WTC11 (cell line): ENCODE data around the gene MDN1. TPM values are rescaled to one million over a fixed set of nuclear protein-coding genes. Genes with fewer than 3 reads are reported as not detected.

Experiments
- ATAC-seq: fragments of 200-7000 bp; cut with Tn5 transposase; 2 replicates; pipeline ENCODE4 v1.10.0; 2021; ENCODE audit warnings: mild to moderate bottlenecking, moderate library complexity
- CTCF ChIA-PET: fragments of 300-600 bp; sonication (Branson Sonifier 250); formaldehyde crosslinking; loops from one replicate; lab custom pipeline; 2021; ENCODE audit warnings: antibody characterized with exemption; lab: Charles Lee
- POLR2A ChIA-PET: fragments of 350-600 bp; sonication (Branson Sonifier 250); formaldehyde crosslinking; loops from one replicate; lab custom pipeline; 2021; ENCODE audit warnings: antibody characterized with exemption; lab: Charles Lee
- DNase-seq: peaks from one replicate; pipeline ENCODE4 v3.0.0; 2021; ENCODE audit warnings: low spot score
- H3K27ac Mint-ChIP-seq: 2 replicates; pipeline ENCODE4 v1.8.0; 2021; ENCODE audit warnings: mixed read lengths
- H3K27me3 Mint-ChIP-seq: 2 replicates; pipeline ENCODE4 v1.8.0; 2021; ENCODE audit warnings: low read depth, mild to moderate bottlenecking, moderate library complexity, mixed read lengths
- H3K36me3 Mint-ChIP-seq: 2 replicates; pipeline ENCODE4 v1.8.0; 2021; ENCODE audit warnings: mixed read lengths
- H3K4me1 Mint-ChIP-seq: 2 replicates; pipeline ENCODE4 v1.8.0; 2022; ENCODE audit warnings: mixed read lengths
- H3K4me3 Mint-ChIP-seq: 2 replicates; pipeline ENCODE4 v1.8.0; 2021; ENCODE audit warnings: mild to moderate bottlenecking, moderate library complexity, mixed read lengths
- H3K9me3 Mint-ChIP-seq: 2 replicates; pipeline ENCODE4 v1.8.0; 2021; ENCODE audit warnings: mixed read lengths
- CREB1 ChIP-seq: sonication (generic); formaldehyde crosslinking; IDR thresholded peaks from 2 replicates; pipeline ENCODE4 v1.8.0; 2023; ENCODE audit warnings: mild to moderate bottlenecking, missing genetic modification reagents
- FOXK1 ChIP-seq: sonication (generic); formaldehyde crosslinking; IDR thresholded peaks from 2 replicates; pipeline ENCODE4 v1.8.0; 2022; ENCODE audit warnings: mild to moderate bottlenecking, moderate library complexity, missing genetic modification reagents
- GABPB1 ChIP-seq: sonication (generic); formaldehyde crosslinking; IDR thresholded peaks from 2 replicates; pipeline ENCODE4 v1.8.1; 2023; ENCODE audit warnings: mild to moderate bottlenecking, missing genetic modification reagents
- IRF2 ChIP-seq: sonication (generic); formaldehyde crosslinking; IDR thresholded peaks from 2 replicates; pipeline ENCODE4 v1.8.0; 2022; ENCODE audit warnings: low read depth, missing genetic modification reagents, borderline replicate concordance
- JAZF1 ChIP-seq: fragments of 250-450 bp; sonication (Bioruptor Pico); IDR thresholded peaks from 2 replicates; pipeline ENCODE4 v1.9.0; 2021; ENCODE audit warnings: moderate library complexity, mild to moderate bottlenecking, inconsistent platforms
- NR1H2 ChIP-seq: sonication (generic); formaldehyde crosslinking; IDR thresholded peaks from 2 replicates; pipeline ENCODE4 v1.9.0; 2021; ENCODE audit warnings: mild to moderate bottlenecking, moderate library complexity, missing genetic modification reagents
- RORB ChIP-seq: fragments of 250-450 bp; sonication (Bioruptor Pico); IDR thresholded peaks from 2 replicates; pipeline ENCODE4 v1.9.0; 2021; ENCODE audit warnings: mild to moderate bottlenecking
- SOX15 ChIP-seq: fragments of 250-450 bp; sonication (Bioruptor Pico); IDR thresholded peaks from 2 replicates; pipeline ENCODE4 v1.9.0; 2021; ENCODE audit warnings: mild to moderate bottlenecking
- TEAD4 ChIP-seq: sonication (generic); formaldehyde crosslinking; IDR thresholded peaks from 2 replicates; pipeline ENCODE4 v1.8.0; 2022; ENCODE audit warnings: mild to moderate bottlenecking, missing genetic modification reagents
- ZNF121 ChIP-seq: sonication (generic); formaldehyde crosslinking; IDR thresholded peaks from 2 replicates; pipeline ENCODE4 v1.8.0; 2023; ENCODE audit warnings: missing genetic modification reagents
- total RNA-seq: library from RNA; stranded (reverse); gene quantifications from 3 replicates; pipeline ENCODE4 v1.2.3, GENCODE V29; 2021
- TF ChIP-seq, protein P1 (sequence below): sonication (generic); formaldehyde crosslinking; IDR thresholded peaks from 2 replicates; pipeline ENCODE4 v1.8.1; 2023; ENCODE audit warnings: mild to moderate bottlenecking, missing genetic modification reagents, moderate library complexity
- TF ChIP-seq, protein P2 (sequence below): sonication (generic); formaldehyde crosslinking; IDR thresholded peaks from 2 replicates; pipeline ENCODE4 v1.8.0; 2022; ENCODE audit warnings: mild to moderate bottlenecking, missing genetic modification reagents
- TF ChIP-seq, protein P3 (sequence below): sonication (generic); formaldehyde crosslinking; conservative IDR thresholded peaks from 2 replicates; pipeline ENCODE4 v1.8.1; 2022; ENCODE audit warnings: mild to moderate bottlenecking, missing genetic modification reagents
- TF ChIP-seq, protein P4 (sequence below): fragments of 250-450 bp; sonication (Bioruptor Pico); IDR thresholded peaks from 2 replicates; pipeline ENCODE4 v1.8.0; 2021; ENCODE audit warnings: mild to moderate bottlenecking
- TF ChIP-seq, protein P5 (sequence below): sonication (generic); formaldehyde crosslinking; IDR thresholded peaks from 2 replicates; pipeline ENCODE4 v1.8.0; 2022; ENCODE audit warnings: mild to moderate bottlenecking, missing genetic modification reagents
- TF ChIP-seq, protein P6 (sequence below): sonication (generic); formaldehyde crosslinking; IDR thresholded peaks from 2 replicates; pipeline ENCODE4 v1.8.1; 2023; ENCODE audit warnings: mild to moderate bottlenecking, moderate library complexity, missing genetic modification reagents
- TF ChIP-seq, protein P7 (sequence below): sonication (generic); formaldehyde crosslinking; IDR thresholded peaks from 2 replicates; pipeline ENCODE4 v1.8.0; 2022; ENCODE audit warnings: missing genetic modification reagents
- TF ChIP-seq, protein P8 (sequence below): fragments of 250-450 bp; sonication (Bioruptor Pico); IDR thresholded peaks from 2 replicates; pipeline ENCODE4 v1.9.0; 2021; ENCODE audit warnings: mild to moderate bottlenecking, borderline replicate concordance
- TF ChIP-seq, protein P9 (sequence below): sonication (generic); formaldehyde crosslinking; IDR thresholded peaks from 2 replicates; pipeline ENCODE4 v1.8.1; 2023; ENCODE audit warnings: mild to moderate bottlenecking, missing genetic modification reagents

The MDN1 gene
- total RNA-seq, 1 experiment from 2014 or later, result 195 TPM

DNA sequence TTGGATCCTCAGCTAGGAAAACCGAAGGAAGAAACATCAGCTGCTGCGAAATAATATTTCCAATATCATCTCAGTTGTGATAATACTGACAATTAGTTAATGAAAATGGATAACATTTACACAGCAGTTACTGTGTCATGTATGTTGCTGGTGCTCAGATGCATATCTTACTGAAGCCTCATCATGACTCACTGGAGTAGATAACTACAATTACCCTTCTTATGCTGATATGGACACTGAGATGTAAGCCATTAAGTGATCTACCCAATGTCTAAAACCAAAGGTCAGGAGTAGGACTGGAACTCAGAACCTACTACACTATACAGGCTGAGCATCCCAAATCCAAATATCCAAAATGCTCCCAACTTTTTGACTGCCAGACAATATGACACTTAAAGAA lies 126.4 kb downstream of the MDN1 start:
- peaks cover 61% of the 10 kb centered on the region for H3K4me1 Mint-ChIP-seq
- ChIA-PET POLR2A (no interaction called here), CTCF (no interaction called here)
- TF ChIP-seq FOXK1 (CRISPR knock-in tag) (no peak), NR1H2 (CRISPR knock-in tag) (no peak), SOX15 (no peak), IRF2 (CRISPR knock-in tag) (no peak), JAZF1 (CRISPR knock-in tag) (no peak), GABPB1 (CRISPR knock-in tag) (no peak), RORB (no peak), CREB1 (CRISPR knock-in tag) (no peak), TEAD4 (CRISPR knock-in tag) (no peak)
- TF ChIP-seq, protein P1, sequence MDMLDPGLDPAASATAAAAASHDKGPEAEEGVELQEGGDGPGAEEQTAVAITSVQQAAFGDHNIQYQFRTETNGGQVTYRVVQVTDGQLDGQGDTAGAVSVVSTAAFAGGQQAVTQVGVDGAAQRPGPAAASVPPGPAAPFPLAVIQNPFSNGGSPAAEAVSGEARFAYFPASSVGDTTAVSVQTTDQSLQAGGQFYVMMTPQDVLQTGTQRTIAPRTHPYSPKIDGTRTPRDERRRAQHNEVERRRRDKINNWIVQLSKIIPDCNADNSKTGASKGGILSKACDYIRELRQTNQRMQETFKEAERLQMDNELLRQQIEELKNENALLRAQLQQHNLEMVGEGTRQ (CRISPR knock-in tag), result no peak
- TF ChIP-seq, protein P2, sequence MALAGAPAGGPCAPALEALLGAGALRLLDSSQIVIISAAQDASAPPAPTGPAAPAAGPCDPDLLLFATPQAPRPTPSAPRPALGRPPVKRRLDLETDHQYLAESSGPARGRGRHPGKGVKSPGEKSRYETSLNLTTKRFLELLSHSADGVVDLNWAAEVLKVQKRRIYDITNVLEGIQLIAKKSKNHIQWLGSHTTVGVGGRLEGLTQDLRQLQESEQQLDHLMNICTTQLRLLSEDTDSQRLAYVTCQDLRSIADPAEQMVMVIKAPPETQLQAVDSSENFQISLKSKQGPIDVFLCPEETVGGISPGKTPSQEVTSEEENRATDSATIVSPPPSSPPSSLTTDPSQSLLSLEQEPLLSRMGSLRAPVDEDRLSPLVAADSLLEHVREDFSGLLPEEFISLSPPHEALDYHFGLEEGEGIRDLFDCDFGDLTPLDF (CRISPR knock-in tag), result no peak
- TF ChIP-seq, protein P3, sequence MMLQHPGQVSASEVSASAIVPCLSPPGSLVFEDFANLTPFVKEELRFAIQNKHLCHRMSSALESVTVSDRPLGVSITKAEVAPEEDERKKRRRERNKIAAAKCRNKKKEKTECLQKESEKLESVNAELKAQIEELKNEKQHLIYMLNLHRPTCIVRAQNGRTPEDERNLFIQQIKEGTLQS (CRISPR knock-in tag), result no peak
- TF ChIP-seq, protein P4, sequence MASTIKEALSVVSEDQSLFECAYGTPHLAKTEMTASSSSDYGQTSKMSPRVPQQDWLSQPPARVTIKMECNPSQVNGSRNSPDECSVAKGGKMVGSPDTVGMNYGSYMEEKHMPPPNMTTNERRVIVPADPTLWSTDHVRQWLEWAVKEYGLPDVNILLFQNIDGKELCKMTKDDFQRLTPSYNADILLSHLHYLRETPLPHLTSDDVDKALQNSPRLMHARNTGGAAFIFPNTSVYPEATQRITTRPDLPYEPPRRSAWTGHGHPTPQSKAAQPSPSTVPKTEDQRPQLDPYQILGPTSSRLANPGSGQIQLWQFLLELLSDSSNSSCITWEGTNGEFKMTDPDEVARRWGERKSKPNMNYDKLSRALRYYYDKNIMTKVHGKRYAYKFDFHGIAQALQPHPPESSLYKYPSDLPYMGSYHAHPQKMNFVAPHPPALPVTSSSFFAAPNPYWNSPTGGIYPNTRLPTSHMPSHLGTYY (CRISPR knock-in tag), result no peak
- TF ChIP-seq, protein P5, sequence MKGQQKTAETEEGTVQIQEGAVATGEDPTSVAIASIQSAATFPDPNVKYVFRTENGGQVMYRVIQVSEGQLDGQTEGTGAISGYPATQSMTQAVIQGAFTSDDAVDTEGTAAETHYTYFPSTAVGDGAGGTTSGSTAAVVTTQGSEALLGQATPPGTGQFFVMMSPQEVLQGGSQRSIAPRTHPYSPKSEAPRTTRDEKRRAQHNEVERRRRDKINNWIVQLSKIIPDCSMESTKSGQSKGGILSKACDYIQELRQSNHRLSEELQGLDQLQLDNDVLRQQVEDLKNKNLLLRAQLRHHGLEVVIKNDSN (CRISPR knock-in tag), result no peak
- TF ChIP-seq, protein P6, sequence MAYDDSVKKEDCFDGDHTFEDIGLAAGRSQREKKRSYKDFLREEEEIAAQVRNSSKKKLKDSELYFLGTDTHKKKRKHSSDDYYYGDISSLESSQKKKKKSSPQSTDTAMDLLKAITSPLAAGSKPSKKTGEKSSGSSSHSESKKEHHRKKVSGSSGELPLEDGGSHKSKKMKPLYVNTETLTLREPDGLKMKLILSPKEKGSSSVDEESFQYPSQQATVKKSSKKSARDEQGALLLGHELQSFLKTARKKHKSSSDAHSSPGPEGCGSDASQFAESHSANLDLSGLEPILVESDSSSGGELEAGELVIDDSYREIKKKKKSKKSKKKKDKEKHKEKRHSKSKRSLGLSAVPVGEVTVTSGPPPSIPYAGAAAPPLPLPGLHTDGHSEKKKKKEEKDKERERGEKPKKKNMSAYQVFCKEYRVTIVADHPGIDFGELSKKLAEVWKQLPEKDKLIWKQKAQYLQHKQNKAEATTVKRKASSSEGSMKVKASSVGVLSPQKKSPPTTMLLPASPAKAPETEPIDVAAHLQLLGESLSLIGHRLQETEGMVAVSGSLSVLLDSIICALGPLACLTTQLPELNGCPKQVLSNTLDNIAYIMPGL (CRISPR knock-in tag), result no peak
- TF ChIP-seq, protein P7, sequence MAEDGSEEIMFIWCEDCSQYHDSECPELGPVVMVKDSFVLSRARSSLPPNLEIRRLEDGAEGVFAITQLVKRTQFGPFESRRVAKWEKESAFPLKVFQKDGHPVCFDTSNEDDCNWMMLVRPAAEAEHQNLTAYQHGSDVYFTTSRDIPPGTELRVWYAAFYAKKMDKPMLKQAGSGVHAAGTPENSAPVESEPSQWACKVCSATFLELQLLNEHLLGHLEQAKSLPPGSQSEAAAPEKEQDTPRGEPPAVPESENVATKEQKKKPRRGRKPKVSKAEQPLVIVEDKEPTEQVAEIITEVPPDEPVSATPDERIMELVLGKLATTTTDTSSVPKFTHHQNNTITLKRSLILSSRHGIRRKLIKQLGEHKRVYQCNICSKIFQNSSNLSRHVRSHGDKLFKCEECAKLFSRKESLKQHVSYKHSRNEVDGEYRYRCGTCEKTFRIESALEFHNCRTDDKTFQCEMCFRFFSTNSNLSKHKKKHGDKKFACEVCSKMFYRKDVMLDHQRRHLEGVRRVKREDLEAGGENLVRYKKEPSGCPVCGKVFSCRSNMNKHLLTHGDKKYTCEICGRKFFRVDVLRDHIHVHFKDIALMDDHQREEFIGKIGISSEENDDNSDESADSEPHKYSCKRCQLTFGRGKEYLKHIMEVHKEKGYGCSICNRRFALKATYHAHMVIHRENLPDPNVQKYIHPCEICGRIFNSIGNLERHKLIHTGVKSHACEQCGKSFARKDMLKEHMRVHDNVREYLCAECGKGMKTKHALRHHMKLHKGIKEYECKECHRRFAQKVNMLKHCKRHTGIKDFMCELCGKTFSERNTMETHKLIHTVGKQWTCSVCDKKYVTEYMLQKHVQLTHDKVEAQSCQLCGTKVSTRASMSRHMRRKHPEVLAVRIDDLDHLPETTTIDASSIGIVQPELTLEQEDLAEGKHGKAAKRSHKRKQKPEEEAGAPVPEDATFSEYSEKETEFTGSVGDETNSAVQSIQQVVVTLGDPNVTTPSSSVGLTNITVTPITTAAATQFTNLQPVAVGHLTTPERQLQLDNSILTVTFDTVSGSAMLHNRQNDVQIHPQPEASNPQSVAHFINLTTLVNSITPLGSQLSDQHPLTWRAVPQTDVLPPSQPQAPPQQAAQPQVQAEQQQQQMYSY, result no peak
- peaks cover 84% of the 10 kb centered on the region for H3K36me3 Mint-ChIP-seq
- no peak for ATAC-seq
- DNase-seq, result no peak
- no peak overlapping the region for H3K4me3 Mint-ChIP-seq
- no peaks in the 10 kb centered on the region for H3K27me3 Mint-ChIP-seq
- peak overlapping the region; percentile 91 for H3K27ac Mint-ChIP-seq
- no peaks in the 10 kb centered on the region for H3K9me3 Mint-ChIP-seq

DNA sequence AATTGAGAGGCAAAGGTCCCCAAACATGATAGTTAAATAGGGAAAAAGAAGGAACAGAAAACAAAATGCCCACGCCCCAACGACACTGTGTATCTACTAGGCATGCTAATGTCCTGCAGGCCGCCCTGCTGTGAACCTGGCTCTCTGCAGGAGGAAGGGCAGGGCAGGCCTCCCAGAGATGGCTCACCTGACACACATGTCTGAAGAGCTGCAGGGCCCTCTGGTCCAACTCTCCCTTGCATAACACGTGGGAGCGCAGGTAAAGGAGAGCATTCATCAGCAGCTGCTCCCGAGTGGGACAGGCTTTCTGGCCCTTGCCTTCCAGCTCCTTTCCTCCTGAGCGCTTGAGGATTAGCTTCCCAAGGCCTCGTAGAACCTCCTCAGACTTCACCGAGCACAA lies 127.3 kb downstream of the MDN1 start:
- Mint-ChIP-seq H3K4me3 (no peak overlapping the region), H3K27ac (peak overlapping the region; percentile 91), H3K27me3 (no peaks in the 10 kb centered on the region), H3K36me3 (peaks cover 84% of the 10 kb centered on the region), H3K4me1 (peaks cover 69% of the 10 kb centered on the region), H3K9me3 (no peaks in the 10 kb centered on the region)
- ChIA-PET POLR2A (no interaction called here), CTCF (interaction anchor here (1.0 kb wide), 1 partner anchor 101 kb away, joined by 3 read pairs; no protein-coding TSS in a partner anchor)
- DNase-seq (peak; percentile 41), ATAC-seq (peak; percentile 38)
- TF ChIP-seq, protein P8, sequence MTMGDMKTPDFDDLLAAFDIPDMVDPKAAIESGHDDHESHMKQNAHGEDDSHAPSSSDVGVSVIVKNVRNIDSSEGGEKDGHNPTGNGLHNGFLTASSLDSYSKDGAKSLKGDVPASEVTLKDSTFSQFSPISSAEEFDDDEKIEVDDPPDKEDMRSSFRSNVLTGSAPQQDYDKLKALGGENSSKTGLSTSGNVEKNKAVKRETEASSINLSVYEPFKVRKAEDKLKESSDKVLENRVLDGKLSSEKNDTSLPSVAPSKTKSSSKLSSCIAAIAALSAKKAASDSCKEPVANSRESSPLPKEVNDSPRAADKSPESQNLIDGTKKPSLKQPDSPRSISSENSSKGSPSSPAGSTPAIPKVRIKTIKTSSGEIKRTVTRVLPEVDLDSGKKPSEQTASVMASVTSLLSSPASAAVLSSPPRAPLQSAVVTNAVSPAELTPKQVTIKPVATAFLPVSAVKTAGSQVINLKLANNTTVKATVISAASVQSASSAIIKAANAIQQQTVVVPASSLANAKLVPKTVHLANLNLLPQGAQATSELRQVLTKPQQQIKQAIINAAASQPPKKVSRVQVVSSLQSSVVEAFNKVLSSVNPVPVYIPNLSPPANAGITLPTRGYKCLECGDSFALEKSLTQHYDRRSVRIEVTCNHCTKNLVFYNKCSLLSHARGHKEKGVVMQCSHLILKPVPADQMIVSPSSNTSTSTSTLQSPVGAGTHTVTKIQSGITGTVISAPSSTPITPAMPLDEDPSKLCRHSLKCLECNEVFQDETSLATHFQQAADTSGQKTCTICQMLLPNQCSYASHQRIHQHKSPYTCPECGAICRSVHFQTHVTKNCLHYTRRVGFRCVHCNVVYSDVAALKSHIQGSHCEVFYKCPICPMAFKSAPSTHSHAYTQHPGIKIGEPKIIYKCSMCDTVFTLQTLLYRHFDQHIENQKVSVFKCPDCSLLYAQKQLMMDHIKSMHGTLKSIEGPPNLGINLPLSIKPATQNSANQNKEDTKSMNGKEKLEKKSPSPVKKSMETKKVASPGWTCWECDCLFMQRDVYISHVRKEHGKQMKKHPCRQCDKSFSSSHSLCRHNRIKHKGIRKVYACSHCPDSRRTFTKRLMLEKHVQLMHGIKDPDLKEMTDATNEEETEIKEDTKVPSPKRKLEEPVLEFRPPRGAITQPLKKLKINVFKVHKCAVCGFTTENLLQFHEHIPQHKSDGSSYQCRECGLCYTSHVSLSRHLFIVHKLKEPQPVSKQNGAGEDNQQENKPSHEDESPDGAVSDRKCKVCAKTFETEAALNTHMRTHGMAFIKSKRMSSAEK (CRISPR knock-in tag), result no peak
- TF ChIP-seq TEAD4 (CRISPR knock-in tag) (no peak), ZNF121 (no peak)
- TF ChIP-seq, protein P1 (CRISPR knock-in tag), result 0 out of 2 replicates have a peak, but pooled peaks have one; percentile 14
- TF ChIP-seq, protein P9, sequence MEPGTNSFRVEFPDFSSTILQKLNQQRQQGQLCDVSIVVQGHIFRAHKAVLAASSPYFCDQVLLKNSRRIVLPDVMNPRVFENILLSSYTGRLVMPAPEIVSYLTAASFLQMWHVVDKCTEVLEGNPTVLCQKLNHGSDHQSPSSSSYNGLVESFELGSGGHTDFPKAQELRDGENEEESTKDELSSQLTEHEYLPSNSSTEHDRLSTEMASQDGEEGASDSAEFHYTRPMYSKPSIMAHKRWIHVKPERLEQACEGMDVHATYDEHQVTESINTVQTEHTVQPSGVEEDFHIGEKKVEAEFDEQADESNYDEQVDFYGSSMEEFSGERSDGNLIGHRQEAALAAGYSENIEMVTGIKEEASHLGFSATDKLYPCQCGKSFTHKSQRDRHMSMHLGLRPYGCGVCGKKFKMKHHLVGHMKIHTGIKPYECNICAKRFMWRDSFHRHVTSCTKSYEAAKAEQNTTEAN (CRISPR knock-in tag), result no peak
